RPMI7951 (cell line): Measurements from ENCODE around the gene JOSD2. TPM values are rescaled to one million over a fixed set of nuclear protein-coding genes. Genes with fewer than 3 reads are reported as not detected.

Source experiments
- DNase-seq: peaks from one replicate; pipeline ENCODE4 v3.0.0-alpha.2; 2012; ENCODE audit warnings: low read depth
- total RNA-seq: library from RNA; depleted of rRNA; stranded (reverse); fragments of >200 nt; shearing (Covaris generic); gene quantifications from 2 replicates; pipeline ENCODE4 v1.2.3, GENCODE V29; 2014; rRNA removed

JOSD2 gene
- 39.0 and 53.5 TPM in 2 replicates for total RNA-seq

- DNase-seq = peak; percentile 99
These were observed at the start of gene JOSD2 for GRCh38 chr19:50511069-50511822. Gene JOSD2 (minus strand): TSS chr19:50511191. CDS start chr19:50510431, 760 bp downstream.

- no peak for DNase-seq
These were observed 48.6 kb upstream of the JOSD2 start for GRCh38 chr19:50559636-50560035.

GRCh38 chr19:50558449-50558848 is 47.5 kb upstream of the JOSD2 start:
- no peak for DNase-seq

GRCh38 chr19:50558039-50558438 is 47.0 kb upstream of the JOSD2 start:
- no peak for DNase-seq

GRCh38 chr19:50557009-50557613 is 46.1 kb upstream of the JOSD2 start:
- DNase-seq = no peak

GRCh38 chr19:50556282-50557008 is 45.5 kb upstream of the JOSD2 start:
- DNase-seq = peak; percentile 36

- no peak for DNase-seq
These were observed 44.7 kb upstream of the JOSD2 start for GRCh38 chr19:50555450-50556281.

- no peak for DNase-seq
These were observed 44.0 kb upstream of the JOSD2 start for GRCh38 chr19:50555033-50555432.

- no peak for DNase-seq
These were observed 43.2 kb upstream of the JOSD2 start for GRCh38 chr19:50554212-50554611.

- DNase-seq = no peak
These were observed 42.2 kb upstream of the JOSD2 start for GRCh38 chr19:50553134-50553703.

GRCh38 chr19:50552540-50552939 is 41.5 kb upstream of the JOSD2 start:
- no peak for DNase-seq

- DNase-seq = no peak
These were observed 40.8 kb upstream of the JOSD2 start for GRCh38 chr19:50551715-50552187.

- no peak for DNase-seq
These were observed 40.2 kb upstream of the JOSD2 start for GRCh38 chr19:50551034-50551714.

GRCh38 chr19:50550594-50550966 is 39.6 kb upstream of the JOSD2 start:
- DNase-seq = no peak

- DNase-seq = no peak
These were observed 39.1 kb upstream of the JOSD2 start for GRCh38 chr19:50549927-50550593.

- no peak for DNase-seq
These were observed 38.3 kb upstream of the JOSD2 start for GRCh38 chr19:50549059-50549926.

GRCh38 chr19:50548191-50549058 is 37.4 kb upstream of the JOSD2 start:
- DNase-seq = no peak
